NCI-H446 (cell line): ENCODE results near the gene MMP28.

Source experiments
- DNase-seq, 2 experiments: peaks; one replicate each; lab custom pipeline; 2025; lab: John Stamatoyannopoulos, UW

Gene MMP28

GRCh38 chr17:35743626-35744328 is 51.7 kb downstream of the MMP28 start:
- DNase-seq = no peak

GRCh38 chr17:35742896-35743477 is 52.5 kb downstream of the MMP28 start:
- DNase-seq = no peak

- DNase-seq = no peak
Measured at GRCh38 chr17:35742496-35742895, 52.9 kb downstream of the MMP28 start.

- no peak for DNase-seq
Measured at GRCh38 chr17:35740997-35741931, 54.2 kb downstream of the MMP28 start.

- DNase-seq = no peak
Measured at GRCh38 chr17:35740216-35740615, 55.2 kb downstream of the MMP28 start.

GRCh38 chr17:35738519-35739133 is 56.8 kb downstream of the MMP28 start:
- no peak for DNase-seq

- no peak for DNase-seq
Measured at GRCh38 chr17:35736236-35736635, 59.2 kb downstream of the MMP28 start.

GRCh38 chr17:35735036-35735805 is 60.2 kb downstream of the MMP28 start:
- DNase-seq = no peak

- no peak for DNase-seq
Measured at GRCh38 chr17:35734396-35734795, 61.0 kb downstream of the MMP28 start.

- DNase-seq = no peak
Measured at GRCh38 chr17:35733366-35733765, 62.1 kb downstream of the MMP28 start.

- no peak for DNase-seq
Measured at GRCh38 chr17:35732806-35733136, 62.7 kb downstream of the MMP28 start.

- DNase-seq = no peak
Measured at GRCh38 chr17:35731917-35732805, 63.3 kb downstream of the MMP28 start.

GRCh38 chr17:35731239-35731916 is 64.1 kb downstream of the MMP28 start, which contains the start of gene RASL10B:
TSS of gene RASL10B (plus strand) at chr17:35731639. CDS start at chr17:35735185, 3,546 bp downstream.
- peak in 1 of 2 experiments; percentile 47 for DNase-seq

GRCh38 chr17:35730400-35731005 is 64.9 kb downstream of the MMP28 start:
- DNase-seq = no peak

- no peak for DNase-seq
Measured at GRCh38 chr17:35729405-35729833, 66.0 kb downstream of the MMP28 start.

GRCh38 chr17:35728551-35728950 is 66.9 kb downstream of the MMP28 start:
- DNase-seq = no peak

GRCh38 chr17:35727635-35728034 is 67.8 kb downstream of the MMP28 start:
- DNase-seq = no peak

- no peak for DNase-seq
Measured at GRCh38 chr17:35726953-35727460, 68.4 kb downstream of the MMP28 start.
